ENCODE measurements around the gene MOB2. TPM values are rescaled to one million over a fixed set of nuclear protein-coding genes. Genes with fewer than 3 reads are reported as not detected.

Gene MOB2
- total RNA-seq, 1 donor from 2014 or later: 55.2 TPM

- DNase-seq (ENCODE audit: low spot score) (no peak), ATAC-seq (no peak)
- intact Hi-C loops (cut with DNase I): loop anchor here (2.0 kb wide), 1 partner anchor 72 kb away; no protein-coding TSS in a partner anchor
These were observed 35.4 kb downstream of the MOB2 start for GRCh38 chr11:1450949-1451710.

GRCh38 chr11:1450344-1450875 lies 36.2 kb downstream of the MOB2 start:
- intact Hi-C loops (cut with DNase I): loop anchor here (2.0 kb wide), 1 partner anchor 72 kb away; no protein-coding TSS in a partner anchor
- no peak for DNase-seq (ENCODE audit: low spot score)
- ATAC-seq: no peak

- intact Hi-C loops (cut with DNase I): loop anchor here (2.0 kb wide), 1 partner anchor 71 kb away; no protein-coding TSS in a partner anchor
- no peak for DNase-seq (ENCODE audit: low spot score)
- ATAC-seq: no peak
These were observed 36.9 kb downstream of the MOB2 start for GRCh38 chr11:1449490-1450243.

DNA sequence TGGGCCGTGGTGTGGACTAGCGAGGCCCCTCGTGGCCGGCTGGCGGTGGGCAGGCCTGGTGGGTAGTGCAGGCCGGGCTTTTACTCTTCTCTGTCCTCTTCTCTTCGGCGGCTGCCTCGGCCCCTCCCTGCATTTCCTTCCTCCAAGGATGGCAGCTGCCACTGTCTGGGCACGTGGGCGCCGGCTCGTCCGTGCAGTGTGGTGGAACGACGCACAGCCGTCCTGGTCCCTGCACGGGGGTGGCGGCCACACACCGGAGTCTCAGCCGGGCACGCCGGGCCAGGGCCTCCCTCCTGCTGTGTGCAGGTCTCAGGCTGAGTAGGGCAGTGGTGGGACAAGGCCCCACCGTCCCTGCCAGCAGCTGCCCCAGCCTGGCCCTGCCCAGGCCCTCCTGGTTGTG lies 37.7 kb downstream of the MOB2 start:
- ATAC-seq: no peak
- DNase-seq (ENCODE audit: low spot score): no peak
- intact Hi-C loops (cut with DNase I): no loop called here

GRCh38 chr11:1447845-1448825 lies 38.4 kb downstream of the MOB2 start:
- intact Hi-C loops (cut with DNase I): no loop called here
- ATAC-seq: peak; percentile 8
- DNase-seq (ENCODE audit: low spot score): no peak

GRCh38 chr11:1446623-1447022 lies 40.0 kb downstream of the MOB2 start:
- intact Hi-C loops (cut with DNase I): no loop called here
- no peak for ATAC-seq
- DNase-seq (ENCODE audit: low spot score): no peak

DNA sequence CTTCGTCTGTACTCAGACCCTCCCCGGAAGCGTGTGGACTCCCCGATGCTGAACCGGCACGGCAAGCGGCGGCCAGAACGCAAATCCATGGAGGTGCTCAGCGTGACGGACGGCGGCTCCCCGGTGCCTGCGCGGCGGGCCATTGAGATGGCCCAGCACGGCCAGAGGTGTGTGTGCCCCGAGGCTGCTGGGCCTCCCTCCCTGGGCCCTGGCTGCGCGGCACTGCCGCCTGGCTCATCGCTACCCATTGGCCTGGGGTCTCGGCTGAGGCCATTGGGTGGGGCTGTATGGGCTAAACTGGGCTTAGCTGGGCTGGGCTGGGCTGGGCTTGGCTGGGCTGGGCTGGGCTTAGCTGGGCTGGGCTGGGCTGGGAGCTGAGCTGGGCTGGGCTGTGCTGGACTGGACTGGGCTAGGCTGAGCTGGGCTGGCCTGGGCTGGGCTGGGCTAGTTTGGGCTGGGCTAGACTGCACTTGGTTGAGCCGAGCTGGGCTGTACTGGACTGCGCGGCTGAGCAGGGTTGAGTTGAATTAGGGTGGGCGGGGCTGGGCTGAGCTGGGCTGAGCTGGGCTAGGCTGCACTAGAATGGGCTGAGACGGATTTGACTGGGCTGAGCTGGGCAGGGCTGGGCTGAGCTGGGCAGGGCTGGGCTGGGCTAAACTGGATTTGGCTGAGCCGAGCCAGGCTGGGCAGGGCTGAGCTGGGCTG lies 40.7 kb downstream of the MOB2 start:
- DNase-seq (ENCODE audit: low spot score) (no peak), ATAC-seq (no peak)
- intact Hi-C loops (cut with DNase I): no loop called here

- ATAC-seq (no peak), DNase-seq (ENCODE audit: low spot score) (no peak)
- intact Hi-C loops (cut with DNase I): no loop called here
These were observed 41.7 kb downstream of the MOB2 start for GRCh38 chr11:1444823-1445422.

DNA sequence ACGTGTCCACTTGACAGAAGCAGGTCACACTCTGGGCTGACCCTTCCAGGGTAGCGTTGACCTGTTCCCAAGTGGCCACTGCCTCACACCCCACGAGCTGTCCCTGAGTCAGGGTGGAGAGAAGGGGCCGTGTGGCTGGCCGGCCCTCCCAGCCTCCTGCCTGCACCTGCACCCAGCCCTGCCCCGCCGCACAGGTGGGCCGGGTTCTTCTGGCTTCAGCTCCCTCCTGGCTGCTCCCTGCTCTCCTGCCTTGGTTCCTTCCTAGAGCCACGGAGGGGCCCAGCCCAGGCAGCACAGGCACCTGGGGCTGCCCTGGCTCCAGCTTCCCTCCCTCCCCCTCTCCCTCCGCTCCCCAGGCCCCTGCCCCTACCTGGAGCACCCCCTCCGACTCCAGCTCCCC lies 42.3 kb downstream of the MOB2 start:
- DNase-seq (ENCODE audit: low spot score): no peak
- intact Hi-C loops (cut with DNase I): no loop called here
- ATAC-seq: no peak

GRCh38 chr11:1443737-1444136 lies 42.8 kb downstream of the MOB2 start:
- DNase-seq (ENCODE audit: low spot score) (no peak), ATAC-seq (no peak)
- intact Hi-C loops (cut with DNase I): no loop called here

GRCh38 chr11:1442807-1443366 lies 43.7 kb downstream of the MOB2 start:
- intact Hi-C loops (cut with DNase I): no loop called here
- ATAC-seq (no peak), DNase-seq (ENCODE audit: low spot score) (no peak)

DNA sequence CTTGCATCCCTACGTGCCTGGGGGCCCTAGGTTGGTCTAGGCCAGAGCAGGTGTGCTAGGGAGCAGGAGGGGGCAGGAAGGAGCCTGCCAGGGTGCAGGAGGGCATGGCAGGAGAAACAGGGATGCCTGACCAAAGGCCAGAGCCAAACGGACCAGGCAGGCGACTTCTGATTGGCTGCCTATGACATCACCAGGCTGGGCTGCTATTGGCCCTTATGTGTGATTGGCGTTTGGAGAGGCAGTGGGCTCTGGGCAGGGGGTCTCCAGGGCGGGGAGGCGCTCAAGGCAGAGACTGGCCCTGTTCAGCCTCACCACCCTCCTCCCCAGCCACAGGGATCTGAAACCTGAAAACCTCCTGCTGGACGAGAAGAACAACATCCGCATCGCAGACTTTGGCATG lies 44.4 kb downstream of the MOB2 start:
- intact Hi-C loops (cut with DNase I): no loop called here
- DNase-seq (ENCODE audit: low spot score) (no peak), ATAC-seq (no peak)

GRCh38 chr11:1440496-1440895 lies 46.1 kb downstream of the MOB2 start:
- ATAC-seq (no peak), DNase-seq (ENCODE audit: low spot score) (no peak)

DNA sequence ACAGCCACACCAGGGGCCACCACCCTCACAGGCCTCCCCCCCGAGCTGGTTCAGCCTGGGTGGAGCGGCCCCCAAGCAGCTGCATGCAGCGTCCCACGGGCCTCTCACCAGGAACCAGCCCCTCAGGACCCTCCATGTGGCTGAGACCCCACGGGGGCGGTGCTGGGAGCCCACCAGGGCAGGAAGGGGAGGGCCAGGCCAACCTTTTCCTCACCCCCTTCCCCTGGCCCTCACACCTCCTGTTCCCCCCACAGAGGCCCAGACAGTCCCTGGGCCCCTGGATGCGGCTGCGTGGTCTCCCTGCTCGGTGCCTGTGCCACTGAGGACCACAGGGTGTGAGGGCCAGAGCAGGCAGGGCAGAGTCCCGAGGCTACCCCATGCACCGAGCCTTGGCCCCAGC lies 46.5 kb downstream of the MOB2 start:
- ATAC-seq (no peak), DNase-seq (ENCODE audit: low spot score) (no peak)
- intact Hi-C loops (cut with DNase I): no loop called here

More at GRCh38 chr11:1440496-1440895, 46.1 kb downstream of the MOB2 start:
- intact Hi-C loops (cut with DNase I): no loop called here

DNA sequence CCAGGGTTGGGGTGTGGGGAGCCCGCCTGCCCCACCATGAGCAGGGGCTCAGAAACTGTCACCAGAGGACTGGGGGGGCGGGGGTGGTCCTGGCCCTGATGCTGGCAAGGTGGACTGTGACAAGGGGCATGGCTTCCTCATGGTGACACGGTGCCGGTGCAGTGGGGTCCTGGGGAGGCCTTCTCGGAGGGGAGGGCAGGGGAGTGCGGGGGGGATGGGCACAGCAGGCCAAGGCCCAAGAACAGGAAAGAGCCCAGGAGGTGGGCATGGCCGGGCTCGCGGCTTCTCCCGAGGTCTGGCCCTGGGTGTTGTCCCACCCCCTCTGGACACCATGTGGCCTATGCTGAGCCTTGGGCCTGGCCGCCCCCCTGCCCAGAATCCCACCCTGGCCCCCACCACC lies 47.2 kb downstream of the MOB2 start:
- DNase-seq (ENCODE audit: low spot score) (no peak), ATAC-seq (no peak)
- intact Hi-C loops (cut with DNase I): no loop called here

GRCh38 chr11:1438967-1439330 lies 47.6 kb downstream of the MOB2 start:
- intact Hi-C loops (cut with DNase I): no loop called here
- no peak for ATAC-seq
- DNase-seq (ENCODE audit: low spot score): no peak

DNA sequence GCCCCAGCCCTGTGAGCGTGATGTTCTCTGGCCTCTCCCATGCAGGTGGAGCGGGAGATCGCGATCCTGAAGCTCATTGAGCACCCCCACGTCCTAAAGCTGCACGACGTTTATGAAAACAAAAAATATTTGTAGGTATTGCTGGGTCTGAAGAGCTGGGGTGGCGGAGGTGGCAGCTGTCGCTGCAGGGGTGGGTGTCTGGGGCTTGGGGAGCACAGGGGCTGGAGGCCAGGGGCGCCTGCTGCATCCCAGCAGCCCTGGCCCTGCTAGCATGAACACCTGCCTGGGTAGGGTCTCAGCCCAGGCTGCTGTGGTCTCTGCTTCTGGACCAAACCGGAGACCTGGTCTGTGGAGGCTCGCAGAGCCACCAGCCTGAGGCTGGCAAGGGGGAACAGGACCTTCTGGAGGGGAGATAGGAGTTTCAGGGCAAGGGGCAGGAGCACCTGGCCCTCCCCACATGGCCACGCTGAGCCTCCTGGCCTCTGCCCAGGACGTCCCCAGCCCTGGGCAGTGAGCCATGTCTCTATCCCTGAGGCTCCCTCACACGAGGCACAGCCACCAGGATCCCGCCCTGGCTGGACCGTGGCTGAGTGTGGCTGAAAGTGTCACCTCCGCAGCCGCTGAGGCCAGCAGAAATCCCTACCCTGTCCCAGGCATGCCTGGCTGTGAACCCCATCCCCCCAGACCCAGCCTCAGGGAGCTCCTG lies 48.2 kb downstream of the MOB2 start:
- ATAC-seq: no peak
- intact Hi-C loops (cut with DNase I): no loop called here
- no peak for DNase-seq (ENCODE audit: low spot score)

Data from sciatic nerve (tissue), 2 donors.